GM21390 (cell line): ENCODE measurements around the gene TPRG1.
A peak's percentile ranks its signal among the peaks of the same experiment; 100 is the strongest.
"Not testable (repeated sequence)": the region's sequence is repeated elsewhere in the genome, so short reads cannot be mapped to it uniquely, and the experiment has no call there.

Experiments used
- ATAC-seq: cut with Tn5 transposase; IDR thresholded peaks from one replicate; pipeline ENCODE4 v1.9.1; 2021; ENCODE audit not compliant: unreplicated experiment

TPRG1 gene

DNA sequence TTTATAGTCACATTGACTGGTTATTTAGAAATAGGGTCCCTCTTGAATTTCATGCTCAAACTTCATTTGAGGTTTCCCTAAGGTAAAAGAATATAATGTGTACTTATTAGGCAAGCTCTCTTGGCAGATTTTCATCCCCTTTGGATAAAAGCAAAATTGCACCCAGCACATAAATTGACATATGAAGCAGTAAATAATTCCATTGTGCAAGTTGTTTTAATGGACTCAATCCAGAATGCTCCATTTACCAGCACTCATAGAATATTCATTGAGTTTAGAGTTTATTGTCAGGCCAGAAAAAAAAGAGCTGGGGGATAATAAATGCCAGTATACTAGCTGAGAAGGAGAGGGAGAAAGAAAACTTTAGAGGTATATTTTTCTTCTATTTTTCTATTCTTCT is 136.8 kb downstream of the TPRG1 start:
- no peak for ATAC-seq

- ATAC-seq, result no peak
These were observed 137.7 kb downstream of the TPRG1 start for GRCh38 chr3:189309400-189309975.

GRCh38 chr3:189311521-189311920 is 139.8 kb downstream of the TPRG1 start:
- no peak for ATAC-seq

- ATAC-seq, result no peak
These were observed 141.1 kb downstream of the TPRG1 start for GRCh38 chr3:189312866-189313265.

DNA sequence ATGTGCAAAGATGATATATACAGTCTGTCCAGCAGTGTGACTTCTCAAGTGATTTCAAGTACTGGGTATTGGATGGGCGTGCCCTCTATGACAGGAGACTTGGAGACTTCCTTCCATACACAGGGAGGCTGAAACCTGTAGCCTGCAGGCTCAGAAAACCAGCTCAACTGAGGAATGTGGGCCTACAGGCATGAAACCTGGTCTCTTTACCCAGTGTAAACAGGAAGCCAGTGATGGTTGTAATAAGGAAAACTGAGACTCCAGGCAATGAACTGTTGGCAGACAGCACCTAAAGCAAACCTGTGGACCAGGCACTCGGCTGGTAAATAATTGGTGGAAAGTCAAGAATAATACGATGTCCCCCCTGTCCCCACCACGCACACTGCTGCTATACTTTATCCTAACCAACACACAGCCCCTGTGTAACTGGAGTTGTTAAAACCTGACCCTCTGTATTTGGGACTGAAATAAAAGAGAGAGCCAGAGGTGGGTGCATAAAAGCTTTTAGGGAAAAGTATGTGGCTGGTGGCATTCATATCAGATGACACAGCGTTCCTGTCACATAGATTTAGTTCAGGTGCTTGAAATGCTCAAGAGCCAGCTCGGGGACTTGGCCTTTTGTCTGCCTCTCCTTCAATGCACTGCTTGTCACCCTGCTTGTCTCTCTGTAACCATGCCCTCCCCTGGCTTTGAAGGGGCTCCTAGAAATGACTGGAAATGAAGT is 144.7 kb downstream of the TPRG1 start:
- no peak for ATAC-seq

- ATAC-seq, result no peak
These were observed 146.1 kb downstream of the TPRG1 start for GRCh38 chr3:189317911-189318310.

- ATAC-seq, result no peak
These were observed 148.7 kb downstream of the TPRG1 start for GRCh38 chr3:189320511-189320910.

- ATAC-seq, result no peak
These were observed 150.6 kb downstream of the TPRG1 start for GRCh38 chr3:189322339-189322738.

DNA sequence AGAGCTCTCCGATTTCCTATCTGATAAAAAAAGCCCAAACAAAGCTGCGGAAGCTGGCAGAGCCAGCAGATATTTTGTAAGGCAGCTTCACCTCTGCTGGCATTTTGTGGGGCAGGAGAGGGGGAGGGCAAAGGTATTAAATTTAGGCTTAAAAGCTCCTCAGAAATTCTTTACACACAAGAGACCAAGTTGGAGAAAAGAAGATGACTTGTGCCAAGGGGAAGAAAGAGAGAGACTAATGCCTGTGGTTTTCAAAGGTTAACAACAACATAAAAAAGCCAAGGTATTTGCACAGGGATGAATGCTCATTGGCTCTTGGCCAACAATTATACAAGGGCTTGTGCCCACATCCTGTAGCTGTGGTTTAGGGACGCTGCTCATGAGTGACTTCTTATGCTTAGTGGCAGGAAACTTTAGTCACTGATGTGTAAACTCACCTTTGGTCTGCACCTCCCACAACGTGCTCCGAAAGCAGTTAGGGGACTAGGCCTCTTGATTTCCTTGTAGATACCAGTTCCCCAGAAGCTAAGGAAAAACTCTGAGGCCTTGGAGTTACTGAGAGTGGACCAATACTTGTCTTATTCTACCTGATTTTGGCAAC is 152.9 kb downstream of the TPRG1 start:
- ATAC-seq, result peak; percentile 100

DNA sequence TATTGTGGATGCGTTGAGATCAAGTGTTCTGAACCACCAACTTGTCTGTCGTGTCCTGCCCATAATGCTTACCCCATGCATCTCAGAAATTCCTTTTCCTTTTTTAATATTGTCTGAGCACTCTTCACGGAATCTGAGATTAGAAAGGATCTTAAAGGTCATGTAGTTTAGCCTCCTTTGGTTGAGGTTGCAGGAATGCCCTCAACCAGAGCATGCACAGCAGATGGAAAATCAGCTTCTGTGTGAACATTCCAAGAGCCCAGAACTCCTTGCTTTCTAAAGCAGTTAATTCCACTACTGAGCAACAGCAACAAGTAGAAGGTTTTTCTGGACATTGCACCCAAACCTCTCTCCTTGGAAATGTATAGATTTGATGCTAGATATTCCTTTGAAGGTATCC is 153.7 kb downstream of the TPRG1 start:
- no peak for ATAC-seq

DNA sequence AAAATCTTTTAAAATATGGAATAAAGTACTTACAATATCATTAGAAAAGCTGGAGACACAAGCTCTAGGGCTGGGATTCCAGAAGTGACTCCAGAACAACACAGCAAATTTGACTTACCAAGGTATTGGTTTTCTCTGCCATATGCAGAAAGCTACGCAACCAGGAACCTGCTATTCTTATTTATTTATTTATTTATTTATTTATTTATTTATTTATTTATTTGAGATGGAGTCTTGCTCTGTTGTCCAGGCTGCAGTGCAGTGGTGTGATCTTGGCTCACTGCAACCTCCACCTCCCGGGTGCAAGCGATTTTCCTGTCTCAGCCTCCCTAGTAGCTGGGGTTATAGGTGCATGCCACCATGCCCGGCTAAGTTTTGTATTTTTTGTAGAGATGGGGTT is 157.9 kb downstream of the TPRG1 start:
- not testable (repeated sequence) for ATAC-seq

DNA sequence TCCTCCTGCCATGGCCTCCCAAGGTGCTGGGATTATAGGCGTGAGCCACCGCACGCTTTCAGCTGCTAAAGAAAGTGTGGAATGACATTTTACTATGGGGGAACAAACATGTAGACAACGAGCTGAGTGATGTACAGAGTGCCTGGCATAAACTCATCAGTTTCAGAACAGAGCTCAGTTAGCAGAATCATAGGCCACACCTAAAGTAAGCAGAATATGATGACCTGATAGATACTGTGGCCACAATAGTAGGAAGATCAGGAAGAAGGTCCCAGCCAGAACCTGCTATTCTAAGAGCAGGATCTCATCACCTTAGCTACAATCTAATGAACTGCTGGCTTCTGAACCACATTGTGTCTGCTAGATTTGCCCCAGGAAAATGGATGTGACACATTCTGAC is 158.3 kb downstream of the TPRG1 start:
- ATAC-seq, result no peak

DNA sequence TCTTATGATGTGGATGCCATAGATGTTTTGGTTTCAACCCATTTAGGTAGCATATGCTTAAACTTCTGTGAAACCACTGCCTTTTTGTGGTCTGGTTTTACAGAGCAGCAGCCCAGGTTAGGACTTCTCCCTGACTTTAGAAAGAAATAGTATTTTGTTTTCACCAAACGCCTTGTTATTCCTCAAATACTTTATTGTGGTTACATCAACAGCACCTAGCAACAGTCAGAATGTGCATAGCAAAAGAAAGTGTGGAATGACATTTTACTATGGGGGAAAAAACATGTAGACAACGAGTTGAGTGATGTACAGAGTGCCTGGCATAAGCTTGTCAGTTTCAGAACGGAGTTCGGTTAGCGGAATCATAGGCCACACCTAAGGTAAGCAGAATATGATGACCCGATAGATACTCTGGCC is 159.2 kb downstream of the TPRG1 start:
- no peak for ATAC-seq

DNA sequence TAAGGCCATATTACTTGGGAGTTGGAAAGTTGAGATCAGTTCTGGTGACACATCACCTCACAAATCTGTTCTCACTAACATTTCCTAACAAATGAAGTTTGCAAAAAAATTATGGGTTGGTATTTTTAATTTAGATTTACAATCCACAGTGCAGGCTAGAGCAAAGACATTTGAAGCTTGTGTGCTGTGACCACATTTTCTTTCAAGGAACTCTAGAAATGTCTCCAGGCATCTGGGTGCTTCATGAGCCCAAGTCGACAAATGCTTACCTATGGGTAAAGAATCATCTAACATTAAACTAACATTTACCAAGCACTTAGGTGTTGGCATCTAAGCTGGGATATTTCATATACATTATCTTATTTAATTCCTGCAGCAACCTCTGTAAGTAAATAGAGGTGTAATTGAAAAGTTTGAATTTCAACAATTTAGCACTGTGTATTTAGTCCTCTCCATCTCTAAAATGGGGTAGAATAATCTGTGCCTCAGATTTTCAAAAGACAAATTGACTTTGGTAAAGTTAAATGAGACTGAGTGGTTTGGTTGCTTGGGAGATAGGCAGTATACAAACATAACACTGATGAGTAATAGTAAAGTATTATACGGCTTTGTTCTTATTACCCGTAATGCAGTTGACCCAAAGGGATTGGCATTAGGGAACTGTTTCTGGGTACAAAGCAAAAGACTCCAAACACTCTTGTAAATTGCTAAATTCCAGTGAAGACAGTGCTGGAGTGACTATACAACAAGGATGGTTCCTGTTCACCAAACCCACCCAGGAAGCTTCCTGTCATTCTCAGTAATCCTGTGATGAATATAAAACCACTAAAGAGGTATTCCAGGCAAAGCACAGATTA is 162.5 kb downstream of the TPRG1 start:
- ATAC-seq, result no peak

DNA sequence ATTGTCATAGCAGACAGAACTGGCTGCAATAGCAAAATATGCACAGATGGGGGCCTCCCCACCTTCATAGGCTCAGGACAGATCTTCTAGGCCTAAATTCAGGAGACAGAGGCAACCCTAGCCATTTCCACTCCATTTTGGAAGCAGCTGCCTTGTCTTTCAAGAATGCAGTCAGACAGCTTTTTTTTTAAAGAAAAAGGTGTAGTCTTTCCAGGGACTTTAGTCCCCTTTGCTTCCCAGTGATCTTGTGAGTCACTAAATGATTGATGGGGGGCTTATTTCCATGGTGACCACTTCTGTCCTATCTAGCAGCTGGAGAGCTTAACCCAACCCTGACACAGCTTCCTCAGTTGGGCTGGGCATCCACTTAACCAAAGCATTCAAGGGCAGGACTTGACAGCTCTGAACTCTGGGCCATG is 165.9 kb downstream of the TPRG1 start:
- ATAC-seq, result no peak

DNA sequence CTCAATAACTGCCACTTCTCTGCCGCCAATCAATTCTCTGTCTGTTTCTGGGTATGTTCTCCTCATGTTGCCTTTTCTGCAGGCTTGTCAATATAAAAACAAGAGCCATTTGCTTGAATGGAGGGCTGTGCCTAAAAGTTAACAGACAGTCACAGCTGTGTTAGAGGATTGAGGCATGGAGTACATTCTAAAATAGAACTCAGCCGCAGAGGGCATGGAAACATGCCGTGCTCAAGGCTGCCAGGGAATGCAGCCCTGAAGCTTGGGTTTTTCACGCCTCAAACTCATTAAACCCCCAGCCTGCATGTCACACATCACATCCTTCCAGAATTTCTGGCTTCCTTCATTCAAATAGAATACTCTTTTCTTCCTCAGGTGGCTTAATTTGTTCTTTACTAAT is 166.6 kb downstream of the TPRG1 start:
- no peak for ATAC-seq

DNA sequence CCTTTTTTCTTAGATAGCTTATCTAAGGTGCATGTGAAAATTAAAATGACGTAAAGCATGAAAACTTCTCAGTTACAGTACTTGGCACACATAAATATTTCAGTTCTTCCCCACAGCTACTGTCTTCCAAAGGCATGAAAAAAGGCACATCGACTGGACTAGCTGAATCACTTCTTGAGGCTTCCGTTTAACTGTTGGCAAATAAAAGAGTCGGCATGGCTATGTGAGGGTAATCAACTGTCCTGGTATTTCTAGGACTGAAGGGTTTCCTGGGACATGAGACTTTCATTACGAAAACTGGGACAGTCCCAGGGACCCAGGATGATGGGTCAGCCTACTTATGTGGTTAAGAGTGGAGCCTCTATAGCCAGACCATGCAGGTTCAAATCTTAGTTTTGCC is 168.2 kb downstream of the TPRG1 start:
- ATAC-seq, result no peak

GRCh38 chr3:189340680-189341460 is 169.1 kb downstream of the TPRG1 start:
- ATAC-seq, result no peak

GRCh38 chr3:189342811-189343210 is 171.0 kb downstream of the TPRG1 start:
- no peak for ATAC-seq

DNA sequence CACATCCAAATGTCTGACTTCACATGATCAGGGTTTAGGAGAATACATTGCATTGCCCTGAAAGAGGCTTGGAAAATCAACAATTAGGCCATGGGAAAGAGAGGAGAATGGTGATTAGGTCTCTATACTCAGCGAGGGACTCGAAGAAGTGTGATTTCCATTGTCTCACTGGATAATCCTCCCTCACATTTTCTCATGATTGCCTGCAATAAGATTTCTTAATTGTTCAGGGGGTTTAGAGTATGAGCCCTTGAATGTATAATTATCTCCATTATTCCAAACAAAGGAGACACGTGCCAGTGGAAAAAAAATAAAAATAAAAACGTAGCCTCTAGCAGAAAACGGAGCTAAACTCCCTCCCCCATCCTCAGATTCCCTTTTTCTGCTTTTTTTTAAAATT is 173.2 kb downstream of the TPRG1 start:
- no peak for ATAC-seq

GRCh38 chr3:189349772-189350171 is 178.0 kb downstream of the TPRG1 start:
- no peak for ATAC-seq
